Middle frontal gyrus (tissue), 1 donor: Measurements from ENCODE around the gene RPS8.
"Not testable (repeated sequence)": the region's sequence is repeated elsewhere in the genome, so short reads cannot be mapped to it uniquely, and the experiment has no call there.

Experiments
- DNase-seq: peaks from one replicate; pipeline ENCODE4 v3.0.0-alpha.2; 2015; ENCODE audit warnings: low spot score; ENCODE audit errors: extremely low spot score

The RPS8 gene

DNA sequence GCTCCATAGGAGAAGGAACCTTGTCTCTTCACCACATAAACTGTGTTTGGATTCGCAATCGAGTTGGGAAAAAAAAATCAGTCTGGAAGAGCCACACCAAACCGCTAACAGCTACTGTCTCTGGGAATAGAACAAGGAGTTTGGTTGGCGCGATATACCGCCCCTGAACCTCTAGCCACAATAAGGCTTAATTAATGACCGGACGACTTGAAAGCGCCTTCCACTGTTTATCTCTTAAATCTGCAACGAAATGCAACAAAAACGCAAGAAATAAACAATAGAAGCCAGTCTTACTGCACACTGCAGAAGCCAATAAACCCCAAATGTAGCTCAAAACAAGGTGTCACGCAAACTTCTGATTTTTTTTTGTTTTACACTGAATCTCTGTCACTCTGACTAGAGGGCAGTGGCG is 43.9 kb downstream of the RPS8 start:
- DNase-seq, result no peak

- DNase-seq, result peak; percentile 62
These were observed 44.4 kb downstream of the RPS8 start for GRCh38 chr1:44819608-44820327.

DNA sequence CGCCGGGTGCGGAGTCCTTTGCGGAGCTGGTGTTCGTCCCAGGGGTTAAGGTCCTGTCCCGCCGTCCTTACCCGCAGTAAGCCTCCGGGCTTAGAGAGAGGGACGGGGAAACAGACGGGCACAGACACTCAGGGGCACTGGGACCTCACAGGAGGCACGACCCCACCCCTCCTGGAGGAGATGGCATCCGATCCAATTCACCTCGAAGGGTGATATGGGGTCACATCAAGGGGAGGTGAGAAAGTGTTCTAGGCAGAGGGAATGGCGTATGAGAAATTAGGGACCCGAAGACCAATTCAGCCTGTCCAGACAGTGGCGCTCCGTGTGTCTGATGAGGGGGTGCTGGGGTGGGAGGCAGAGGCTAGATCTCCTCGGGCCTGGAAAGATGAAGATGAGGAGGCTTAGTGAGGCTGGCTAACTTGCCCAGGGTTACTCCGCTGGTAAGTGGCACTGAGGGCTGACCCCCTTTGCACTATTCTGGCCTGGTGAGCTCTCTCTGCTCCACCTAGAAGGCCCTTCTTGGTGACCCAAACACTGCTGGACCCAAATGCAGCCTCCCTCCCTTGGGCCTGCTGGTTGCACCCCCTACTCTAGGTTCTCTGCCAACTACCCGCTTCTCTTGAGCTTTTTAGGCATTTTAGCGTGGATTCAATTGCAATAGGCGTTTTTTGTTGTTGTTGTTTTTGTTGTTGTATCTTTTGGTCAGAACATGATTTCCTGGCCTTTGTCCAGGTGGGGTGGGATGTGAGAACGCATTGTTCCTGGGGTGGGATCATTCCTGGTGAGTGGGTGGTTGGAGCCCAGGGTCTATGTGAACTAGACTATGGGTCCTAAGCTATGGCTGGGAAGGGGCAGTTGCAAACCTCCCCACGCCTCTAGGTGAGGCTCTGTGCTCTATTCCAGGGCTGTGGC is 45.2 kb downstream of the RPS8 start:
- no peak for DNase-seq

GRCh38 chr1:44821240-44821715 is 45.9 kb downstream of the RPS8 start:
- DNase-seq, result no peak

GRCh38 chr1:44822131-44822701 is 46.9 kb downstream of the RPS8 start:
- DNase-seq, result no peak

GRCh38 chr1:44822981-44823451 is 47.7 kb downstream of the RPS8 start:
- DNase-seq, result no peak

- DNase-seq, result not testable (repeated sequence)
These were observed 49.1 kb downstream of the RPS8 start for GRCh38 chr1:44824392-44824791.

GRCh38 chr1:44826375-44827196 is 51.2 kb downstream of the RPS8 start:
- DNase-seq, result no peak

DNA sequence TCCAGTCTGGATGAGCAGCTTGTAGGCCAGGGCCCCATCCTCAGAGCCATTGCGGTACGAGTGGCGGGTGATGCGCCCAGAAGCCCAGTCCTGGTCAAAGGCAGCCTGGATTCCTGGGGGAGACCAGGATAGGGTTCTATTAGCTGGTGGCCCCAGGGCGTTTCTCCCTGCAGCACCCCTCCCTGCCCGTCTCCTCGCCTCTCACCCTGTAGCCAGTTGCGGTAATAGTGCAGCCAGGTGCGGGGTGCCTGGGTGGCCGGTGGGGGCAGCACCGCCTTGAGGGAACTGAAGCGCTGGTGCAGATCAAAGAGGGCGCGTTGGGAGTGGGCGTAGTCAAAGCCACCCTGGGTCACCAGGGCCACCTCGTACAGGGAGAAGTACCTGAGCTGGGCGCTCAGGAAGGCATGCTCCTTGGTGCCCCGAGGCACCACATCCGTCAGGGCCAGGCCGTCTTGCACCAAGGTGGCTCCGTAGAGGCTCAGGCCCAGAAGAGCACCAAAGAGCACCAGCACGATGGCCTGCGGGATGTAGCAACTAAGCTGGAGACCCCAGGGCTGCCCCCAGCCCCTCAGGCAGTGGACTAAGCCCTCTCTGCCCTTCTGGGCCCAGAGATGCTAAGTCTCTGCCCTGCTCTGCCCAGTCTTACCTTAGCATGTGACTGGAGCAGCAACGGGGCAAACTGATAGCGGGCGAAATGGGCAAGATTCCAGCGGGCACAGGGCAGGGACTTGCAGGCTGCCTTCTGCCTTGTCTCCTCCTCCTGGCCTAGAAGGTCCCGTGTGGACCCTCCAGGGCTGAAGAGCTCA is 52.1 kb downstream of the RPS8 start:
- DNase-seq, result no peak

GRCh38 chr1:44828003-44828651 is 52.8 kb downstream of the RPS8 start:
- no peak for DNase-seq
